Neural progenitor cell (in vitro differentiated cells): ENCODE measurements around the gene MBD2.

Experiments
- CTCF ChIP-seq: fragments of 200-600 bp; sonication (generic); IDR thresholded peaks from 2 replicates; pipeline ENCODE4 v1.5.1; 2017; ENCODE audit warnings: antibody characterized with exemption, mild to moderate bottlenecking
- EZH2 ChIP-seq: fragments of 200-600 bp; sonication (generic); IDR thresholded peaks from 2 replicates; pipeline ENCODE4 v1.6.1; 2017; ENCODE audit warnings: antibody characterized with exemption, mild to moderate bottlenecking, moderate library complexity

GRCh38 chr18:54151376-54151775 lies 73.1 kb downstream of the MBD2 start:
- TF ChIP-seq CTCF (no peak), EZH2 (no peak)
